Neural cell (in vitro differentiated cells): ENCODE measurements around the gene P3H2. TPM values are rescaled to one million over a fixed set of nuclear protein-coding genes. Genes with fewer than 3 reads are reported as not detected.

Experiments used
- H2AFZ ChIP-seq: fragments of 200-600, 300-800 bp; sonication (generic), shearing (Covaris generic); 2 replicates; pipeline ENCODE4 v1.6.0; 2014; ENCODE audit warnings: low read depth, mild to moderate bottlenecking, antibody characterized with exemption, low read length, moderate library complexity
- H3F3A ChIP-seq: fragments of 200-600 bp; shearing (Covaris generic); 2 replicates; pipeline ENCODE4 v1.6.1; 2016; ENCODE audit warnings: mild to moderate bottlenecking, moderate library complexity, mixed read lengths, antibody characterized with exemption, low read length; ENCODE audit not compliant: insufficient read depth, poor library complexity, severe bottlenecking
- H3K27ac ChIP-seq: fragments of 200-600, 300-800 bp; sonication (generic), shearing (Covaris generic); 2 replicates; pipeline ENCODE4 v1.5.1; 2014; ENCODE audit warnings: mild to moderate bottlenecking, low read length, moderate library complexity
- H3K27me3 ChIP-seq: fragments of 300-800, 200-600 bp; sonication (generic), shearing (Covaris generic); 2 replicates; pipeline ENCODE4 v1.6.0; 2014; ENCODE audit warnings: mild to moderate bottlenecking, low read depth, low read length, moderate library complexity; ENCODE audit not compliant: insufficient read depth
- H3K36me3 ChIP-seq: fragments of 300-800, 200-600 bp; sonication (generic), shearing (Covaris generic); 2 replicates; pipeline ENCODE4 v1.5.1; 2014; ENCODE audit warnings: mild to moderate bottlenecking, antibody characterized with exemption, low read length, moderate library complexity; ENCODE audit not compliant: insufficient read depth
- H3K4me2 ChIP-seq: fragments of 300-800, 200-600 bp; sonication (generic), shearing (Covaris generic); 2 replicates; pipeline ENCODE4 v1.6.0; 2014; ENCODE audit warnings: mild to moderate bottlenecking, low read length
- H3K4me3 ChIP-seq: fragments of 300-800, 200-600 bp; sonication (generic), shearing (Covaris generic); 2 replicates; pipeline ENCODE4 v1.5.1; 2014; ENCODE audit warnings: mild to moderate bottlenecking, low read length, moderate library complexity
- H3K79me2 ChIP-seq: fragments of 200-600 bp; shearing (Covaris generic); replicated peaks from 2 replicates; pipeline ENCODE4 v1.6.0; 2014; ENCODE audit warnings: mild to moderate bottlenecking, low read length, moderate library complexity; ENCODE audit not compliant: insufficient read depth
- H3K9ac ChIP-seq: fragments of 300-800, 200-600 bp; sonication (generic), shearing (Covaris generic); 2 replicates; pipeline ENCODE4 v1.6.1; 2016; ENCODE audit warnings: mild to moderate bottlenecking, low read length, mixed read lengths
- H3K9me2 ChIP-seq: fragments of 200-600 bp; shearing (Covaris generic); 2 replicates; pipeline ENCODE4 v1.6.1; 2016; ENCODE audit warnings: mild to moderate bottlenecking, low read length, mixed read lengths; ENCODE audit not compliant: insufficient read depth
- H3K9me3 ChIP-seq: fragments of 200-600, 300-800 bp; sonication (generic), shearing (Covaris generic); 2 replicates; pipeline ENCODE4 v1.6.1; 2016; ENCODE audit warnings: mild to moderate bottlenecking, mixed run types, low read length, moderate library complexity, mixed read lengths
- H4K20me1 ChIP-seq: fragments of 200-600 bp; shearing (Covaris generic); 2 replicates; pipeline ENCODE4 v1.6.1; 2016; ENCODE audit warnings: mild to moderate bottlenecking, mixed run types; ENCODE audit not compliant: insufficient read depth
- EP300 ChIP-seq: fragments of 450-650 bp; conservative IDR thresholded peaks from 2 replicates; pipeline ENCODE4 v1.6.1; 2014; ENCODE audit warnings: antibody characterized with exemption, mild to moderate bottlenecking, moderate library complexity; ENCODE audit not compliant: poor library complexity, severe bottlenecking
- EZH2 ChIP-seq: fragments of 200-600, 300-800 bp; shearing (Covaris generic), sonication (generic); IDR thresholded peaks from 2 replicates; pipeline ENCODE4 v1.6.1; 2014; ENCODE audit warnings: antibody characterized with exemption, low read length, borderline replicate concordance, mild to moderate bottlenecking; ENCODE audit not compliant: insufficient read depth, poor library complexity, severe bottlenecking
- MXI1 ChIP-seq: fragments of 450-650 bp; conservative IDR thresholded peaks from 2 replicates; pipeline ENCODE4 v1.6.1; 2014; ENCODE audit warnings: antibody characterized with exemption, mild to moderate bottlenecking; ENCODE audit not compliant: poor library complexity, severe bottlenecking
- POLR2AphosphoS5 ChIP-seq: IDR thresholded peaks from 2 replicates; pipeline ENCODE4 v1.6.1; 2012
- RAD21 ChIP-seq: fragments of 450-650 bp; conservative IDR thresholded peaks from 2 replicates; pipeline ENCODE4 v1.6.1; 2014; ENCODE audit warnings: antibody characterized with exemption, mild to moderate bottlenecking, moderate library complexity
- REST ChIP-seq: IDR thresholded peaks from 2 replicates; pipeline ENCODE4 v1.6.1; 2012; ENCODE audit warnings: borderline replicate concordance
- SMC3 ChIP-seq: fragments of 450-650 bp; conservative IDR thresholded peaks from 2 replicates; pipeline ENCODE4 v1.6.1; 2014; ENCODE audit warnings: antibody characterized with exemption, mild to moderate bottlenecking, moderate library complexity; ENCODE audit not compliant: poor library complexity
- TAF1 ChIP-seq: IDR thresholded peaks from 2 replicates; pipeline ENCODE4 v1.6.1; 2012; ENCODE audit warnings: low read depth
- polyA plus RNA-seq: library from polyadenylated mRNA; depleted of rRNA; stranded (reverse); fragments of >200 nt; gene quantifications from 2 replicates; pipeline ENCODE4 v1.2.3, GENCODE V29; 2014
- TF ChIP-seq, protein P1 (sequence below): fragments of 450-650 bp; IDR thresholded peaks from 2 replicates; pipeline ENCODE4 v1.5.1; 2014; ENCODE audit warnings: antibody characterized with exemption, mild to moderate bottlenecking, moderate library complexity; ENCODE audit not compliant: poor library complexity, severe bottlenecking

P3H2 gene
- polyA plus RNA-seq, 1 donor from 2014 or later, result 0.68 TPM

GRCh38 chr3:190038050-190038933 lies 82.4 kb downstream of the P3H2 start:
- no peaks in the 10 kb centered on the region for H3K79me2 ChIP-seq
- no peak overlapping the region for H3K4me2 ChIP-seq

DNA sequence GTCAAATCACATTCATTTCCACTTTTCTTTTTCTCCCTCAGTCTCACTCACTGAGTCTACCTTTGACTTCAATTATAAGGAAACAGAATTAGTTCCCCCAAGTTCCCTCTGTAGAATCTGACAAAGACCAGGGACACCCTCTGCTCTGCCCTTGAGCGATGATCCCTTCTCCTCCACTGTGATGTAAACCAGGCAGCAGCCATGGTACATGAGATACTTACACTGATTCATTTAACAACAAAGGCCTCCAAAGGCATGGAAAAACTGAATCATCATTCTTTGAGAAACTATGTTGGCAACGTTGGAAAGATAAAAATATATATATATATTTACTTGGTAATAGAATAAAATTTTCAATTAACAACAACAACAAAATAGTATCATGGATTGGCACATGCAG lies 84.1 kb downstream of the P3H2 start:
- Histone ChIP-seq H3K4me2 (no peak overlapping the region), H3K36me3 (no peaks in the 10 kb centered on the region), H3K9me2 (no peaks in the 10 kb centered on the region), H3K27ac (no peak overlapping the region), H2AFZ (no peak overlapping the region), H3K4me3 (no peak overlapping the region), H3K9ac (no peak overlapping the region), H3F3A (no peaks in the 10 kb centered on the region), H3K27me3 (no peaks in the 10 kb centered on the region), H4K20me1 (no peaks in the 10 kb centered on the region), H3K79me2 (no peaks in the 10 kb centered on the region), H3K9me3 (no peaks in the 10 kb centered on the region)
- TF ChIP-seq RAD21, result no peak
- no peak for TF ChIP-seq POLR2AphosphoS5
- no peak for TF ChIP-seq REST
- TF ChIP-seq MXI1, result no peak

More at GRCh38 chr3:190038050-190038933, 82.4 kb downstream of the P3H2 start:
- no peak overlapping the region for H2AFZ ChIP-seq
- H3K27ac ChIP-seq, result no peak overlapping the region
- no peaks in the 10 kb centered on the region for H3K9me2 ChIP-seq
- no peaks in the 10 kb centered on the region for H3K36me3 ChIP-seq
- no peak for TF ChIP-seq EZH2
- TF ChIP-seq TAF1, result no peak
- no peak for TF ChIP-seq MXI1
- no peak for TF ChIP-seq POLR2AphosphoS5
- TF ChIP-seq EP300, result no peak
- TF ChIP-seq, protein P1, sequence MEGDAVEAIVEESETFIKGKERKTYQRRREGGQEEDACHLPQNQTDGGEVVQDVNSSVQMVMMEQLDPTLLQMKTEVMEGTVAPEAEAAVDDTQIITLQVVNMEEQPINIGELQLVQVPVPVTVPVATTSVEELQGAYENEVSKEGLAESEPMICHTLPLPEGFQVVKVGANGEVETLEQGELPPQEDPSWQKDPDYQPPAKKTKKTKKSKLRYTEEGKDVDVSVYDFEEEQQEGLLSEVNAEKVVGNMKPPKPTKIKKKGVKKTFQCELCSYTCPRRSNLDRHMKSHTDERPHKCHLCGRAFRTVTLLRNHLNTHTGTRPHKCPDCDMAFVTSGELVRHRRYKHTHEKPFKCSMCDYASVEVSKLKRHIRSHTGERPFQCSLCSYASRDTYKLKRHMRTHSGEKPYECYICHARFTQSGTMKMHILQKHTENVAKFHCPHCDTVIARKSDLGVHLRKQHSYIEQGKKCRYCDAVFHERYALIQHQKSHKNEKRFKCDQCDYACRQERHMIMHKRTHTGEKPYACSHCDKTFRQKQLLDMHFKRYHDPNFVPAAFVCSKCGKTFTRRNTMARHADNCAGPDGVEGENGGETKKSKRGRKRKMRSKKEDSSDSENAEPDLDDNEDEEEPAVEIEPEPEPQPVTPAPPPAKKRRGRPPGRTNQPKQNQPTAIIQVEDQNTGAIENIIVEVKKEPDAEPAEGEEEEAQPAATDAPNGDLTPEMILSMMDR, result no peak
- TF ChIP-seq REST, result no peak
- TF ChIP-seq SMC3, result no peak
- TF ChIP-seq RAD21, result no peak
- H3F3A ChIP-seq, result no peaks in the 10 kb centered on the region
- no peaks in the 10 kb centered on the region for H3K9me3 ChIP-seq
- H3K4me3 ChIP-seq, result no peak overlapping the region
- no peak overlapping the region for H3K9ac ChIP-seq
- no peaks in the 10 kb centered on the region for H4K20me1 ChIP-seq
- H3K27me3 ChIP-seq, result no peaks in the 10 kb centered on the region
